ENCODE data around the gene PRLR.

DNA sequence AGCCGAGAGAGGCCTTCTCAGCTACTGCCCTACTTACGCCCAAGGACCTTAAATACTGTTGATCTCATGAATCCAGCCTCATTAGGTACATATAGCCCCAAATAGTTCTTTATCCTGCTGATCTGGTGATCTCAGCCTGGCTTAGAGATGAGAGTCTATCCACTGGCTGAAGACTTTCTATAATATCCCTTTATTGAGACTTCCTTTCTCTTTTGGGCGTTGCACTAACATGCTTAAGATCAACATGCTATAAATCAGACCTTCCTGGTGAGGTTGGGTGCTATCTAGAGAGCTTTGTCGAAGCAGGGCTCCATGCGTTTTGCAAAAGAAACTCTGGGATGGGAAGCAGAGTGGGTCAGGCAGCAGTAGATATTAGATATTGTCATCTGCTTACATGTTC lies 138.6 kb downstream of the PRLR start:
- TF ChIP-seq TARDBP (IDR thresholded peaks at IDR 0.05) (no peak), ZNF384 (IDR thresholded peaks at IDR 0.05) (no peak), SUZ12 (IDR thresholded peaks at IDR 0.05) (no peak), ELF4 (IDR thresholded peaks at IDR 0.05) (no peak), FOXA1 (IDR thresholded peaks at IDR 0.05) (no peak), BHLHE40 (IDR thresholded peaks at IDR 0.05; ENCODE audit: borderline replicate concordance) (no peak), L3MBTL2 (conservative IDR thresholded peaks at IDR 0.05) (no peak)
